ENCODE results near the gene STK38L.

The STK38L gene

GRCh38 chr12:27355979-27356378 lies 111.9 kb downstream of the STK38L start:
- no peak for DNase-seq

- no peak for DNase-seq
These were observed 115.7 kb downstream of the STK38L start for GRCh38 chr12:27359578-27360340.

GRCh38 chr12:27361372-27361771 lies 117.3 kb downstream of the STK38L start:
- DNase-seq = no peak

- DNase-seq = no peak
These were observed 122.5 kb downstream of the STK38L start for GRCh38 chr12:27366621-27367020.

GRCh38 chr12:27367078-27367477 lies 123.0 kb downstream of the STK38L start:
- DNase-seq = no peak
